ENCODE results near the gene FARP1. TPM values are rescaled to one million over a fixed set of nuclear protein-coding genes. Genes with fewer than 3 reads are reported as not detected.

The FARP1 gene
- total RNA-seq, 4 donors from 2014 or later, result 11.0 to 27.2 (median 13.6) TPM

- Histone ChIP-seq H3K27ac (no peak overlapping the region), H3K27me3 (no peaks in the 10 kb centered on the region), H3K4me3 (no peak overlapping the region), H3K9me3 (no peaks in the 10 kb centered on the region), H3K36me3 (no peaks in the 10 kb centered on the region), H3K4me1 (no peaks in the 10 kb centered on the region)
- DNase-seq (ENCODE audit: low spot score in 2 of 2), result no peak
- TF ChIP-seq POLR2A (IDR thresholded peaks at IDR 0.05), result no peak
- 79% methylated on average over 11 of the region's 11 CpGs for WGBS
Observed at GRCh38 chr13:98246538-98247172, 103.8 kb downstream of the FARP1 start.

GRCh38 chr13:98251708-98252107 is 108.8 kb downstream of the FARP1 start:
- Histone ChIP-seq H3K27me3 (no peaks in the 10 kb centered on the region), H3K27ac (no peak overlapping the region), H3K4me1 (peaks cover 16% of the 10 kb centered on the region), H3K36me3 (no peaks in the 10 kb centered on the region), H3K9me3 (no peaks in the 10 kb centered on the region), H3K4me3 (no peak overlapping the region)
- TF ChIP-seq EP300 (IDR thresholded peaks at IDR 0.05) (no peak), CTCF (IDR thresholded peaks at IDR 0.05) (no peak), POLR2AphosphoS5 (IDR thresholded peaks at IDR 0.05) (no peak)
- DNase-seq (ENCODE audit: low spot score in 2 of 2), result no peak
- 99% methylated on average over 7 of the region's 7 CpGs for WGBS

GRCh38 chr13:98252931-98253470 is 110.1 kb downstream of the FARP1 start:
- no peak for DNase-seq (ENCODE audit: low spot score in 2 of 2)
- H3K4me3 ChIP-seq, result no peak overlapping the region
- peaks cover 16% of the 10 kb centered on the region for H3K4me1 ChIP-seq
- no peak for TF ChIP-seq POLR2AphosphoS5 (IDR thresholded peaks at IDR 0.05)
- TF ChIP-seq EP300 (IDR thresholded peaks at IDR 0.05), result no peak
- TF ChIP-seq CTCF (IDR thresholded peaks at IDR 0.05), result no peak
- TF ChIP-seq POLR2A (IDR thresholded peaks at IDR 0.05), result no peak
- H3K27ac ChIP-seq, result peak overlapping the region; percentile 74
- no peaks in the 10 kb centered on the region for H3K27me3 ChIP-seq
- H3K36me3 ChIP-seq, result no peaks in the 10 kb centered on the region
- no peaks in the 10 kb centered on the region for H3K9me3 ChIP-seq
- 39% methylated on average over 7 of the region's 7 CpGs for WGBS

- 59% methylated on average over 6 of the region's 7 CpGs for WGBS
- TF ChIP-seq POLR2A (IDR thresholded peaks at IDR 0.05) (no peak), POLR2AphosphoS5 (IDR thresholded peaks at IDR 0.05) (no peak), CTCF (IDR thresholded peaks at IDR 0.05) (no peak), EP300 (IDR thresholded peaks at IDR 0.05) (no peak)
Observed at GRCh38 chr13:98253526-98253925, 110.6 kb downstream of the FARP1 start.

GRCh38 chr13:98254513-98254912 is 111.6 kb downstream of the FARP1 start:
- DNase-seq (ENCODE audit: low spot score in 2 of 2), result no peak
- Histone ChIP-seq H3K4me3 (no peak overlapping the region), H3K4me1 (peaks cover 16% of the 10 kb centered on the region), H3K36me3 (no peaks in the 10 kb centered on the region), H3K9me3 (no peaks in the 10 kb centered on the region), H3K27me3 (no peaks in the 10 kb centered on the region), H3K27ac (peak overlapping the region; percentile 47)
- TF ChIP-seq POLR2A (IDR thresholded peaks at IDR 0.05) (no peak), CTCF (IDR thresholded peaks at IDR 0.05) (no peak), EP300 (IDR thresholded peaks at IDR 0.05) (no peak), POLR2AphosphoS5 (IDR thresholded peaks at IDR 0.05) (no peak)
- 85% methylated on average over 2 of the region's 2 CpGs for WGBS

More at GRCh38 chr13:98253526-98253925, 110.6 kb downstream of the FARP1 start:
- peaks cover 16% of the 10 kb centered on the region for H3K4me1 ChIP-seq
- no peak for DNase-seq (ENCODE audit: low spot score in 2 of 2)
- H3K4me3 ChIP-seq, result no peak overlapping the region
- no peaks in the 10 kb centered on the region for H3K9me3 ChIP-seq
- H3K36me3 ChIP-seq, result no peaks in the 10 kb centered on the region
- H3K27me3 ChIP-seq, result no peaks in the 10 kb centered on the region
- peak overlapping the region; percentile 74 for H3K27ac ChIP-seq

Data from suprapubic skin (tissue), 4 donors.